ENCODE measurements around the gene NCAM1.

- TF ChIP-seq, protein P1, sequence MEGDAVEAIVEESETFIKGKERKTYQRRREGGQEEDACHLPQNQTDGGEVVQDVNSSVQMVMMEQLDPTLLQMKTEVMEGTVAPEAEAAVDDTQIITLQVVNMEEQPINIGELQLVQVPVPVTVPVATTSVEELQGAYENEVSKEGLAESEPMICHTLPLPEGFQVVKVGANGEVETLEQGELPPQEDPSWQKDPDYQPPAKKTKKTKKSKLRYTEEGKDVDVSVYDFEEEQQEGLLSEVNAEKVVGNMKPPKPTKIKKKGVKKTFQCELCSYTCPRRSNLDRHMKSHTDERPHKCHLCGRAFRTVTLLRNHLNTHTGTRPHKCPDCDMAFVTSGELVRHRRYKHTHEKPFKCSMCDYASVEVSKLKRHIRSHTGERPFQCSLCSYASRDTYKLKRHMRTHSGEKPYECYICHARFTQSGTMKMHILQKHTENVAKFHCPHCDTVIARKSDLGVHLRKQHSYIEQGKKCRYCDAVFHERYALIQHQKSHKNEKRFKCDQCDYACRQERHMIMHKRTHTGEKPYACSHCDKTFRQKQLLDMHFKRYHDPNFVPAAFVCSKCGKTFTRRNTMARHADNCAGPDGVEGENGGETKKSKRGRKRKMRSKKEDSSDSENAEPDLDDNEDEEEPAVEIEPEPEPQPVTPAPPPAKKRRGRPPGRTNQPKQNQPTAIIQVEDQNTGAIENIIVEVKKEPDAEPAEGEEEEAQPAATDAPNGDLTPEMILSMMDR (tag by site-specific recombination; IDR thresholded peaks at IDR 0.05), result no peak
- TF ChIP-seq, protein P2, sequence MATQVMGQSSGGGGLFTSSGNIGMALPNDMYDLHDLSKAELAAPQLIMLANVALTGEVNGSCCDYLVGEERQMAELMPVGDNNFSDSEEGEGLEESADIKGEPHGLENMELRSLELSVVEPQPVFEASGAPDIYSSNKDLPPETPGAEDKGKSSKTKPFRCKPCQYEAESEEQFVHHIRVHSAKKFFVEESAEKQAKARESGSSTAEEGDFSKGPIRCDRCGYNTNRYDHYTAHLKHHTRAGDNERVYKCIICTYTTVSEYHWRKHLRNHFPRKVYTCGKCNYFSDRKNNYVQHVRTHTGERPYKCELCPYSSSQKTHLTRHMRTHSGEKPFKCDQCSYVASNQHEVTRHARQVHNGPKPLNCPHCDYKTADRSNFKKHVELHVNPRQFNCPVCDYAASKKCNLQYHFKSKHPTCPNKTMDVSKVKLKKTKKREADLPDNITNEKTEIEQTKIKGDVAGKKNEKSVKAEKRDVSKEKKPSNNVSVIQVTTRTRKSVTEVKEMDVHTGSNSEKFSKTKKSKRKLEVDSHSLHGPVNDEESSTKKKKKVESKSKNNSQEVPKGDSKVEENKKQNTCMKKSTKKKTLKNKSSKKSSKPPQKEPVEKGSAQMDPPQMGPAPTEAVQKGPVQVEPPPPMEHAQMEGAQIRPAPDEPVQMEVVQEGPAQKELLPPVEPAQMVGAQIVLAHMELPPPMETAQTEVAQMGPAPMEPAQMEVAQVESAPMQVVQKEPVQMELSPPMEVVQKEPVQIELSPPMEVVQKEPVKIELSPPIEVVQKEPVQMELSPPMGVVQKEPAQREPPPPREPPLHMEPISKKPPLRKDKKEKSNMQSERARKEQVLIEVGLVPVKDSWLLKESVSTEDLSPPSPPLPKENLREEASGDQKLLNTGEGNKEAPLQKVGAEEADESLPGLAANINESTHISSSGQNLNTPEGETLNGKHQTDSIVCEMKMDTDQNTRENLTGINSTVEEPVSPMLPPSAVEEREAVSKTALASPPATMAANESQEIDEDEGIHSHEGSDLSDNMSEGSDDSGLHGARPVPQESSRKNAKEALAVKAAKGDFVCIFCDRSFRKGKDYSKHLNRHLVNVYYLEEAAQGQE (tag by site-specific recombination; IDR thresholded peaks at IDR 0.05), result no peak
- no peak for TF ChIP-seq ZNF585B (tag by site-specific recombination; IDR thresholded peaks at IDR 0.05)
- TF ChIP-seq, protein P3, sequence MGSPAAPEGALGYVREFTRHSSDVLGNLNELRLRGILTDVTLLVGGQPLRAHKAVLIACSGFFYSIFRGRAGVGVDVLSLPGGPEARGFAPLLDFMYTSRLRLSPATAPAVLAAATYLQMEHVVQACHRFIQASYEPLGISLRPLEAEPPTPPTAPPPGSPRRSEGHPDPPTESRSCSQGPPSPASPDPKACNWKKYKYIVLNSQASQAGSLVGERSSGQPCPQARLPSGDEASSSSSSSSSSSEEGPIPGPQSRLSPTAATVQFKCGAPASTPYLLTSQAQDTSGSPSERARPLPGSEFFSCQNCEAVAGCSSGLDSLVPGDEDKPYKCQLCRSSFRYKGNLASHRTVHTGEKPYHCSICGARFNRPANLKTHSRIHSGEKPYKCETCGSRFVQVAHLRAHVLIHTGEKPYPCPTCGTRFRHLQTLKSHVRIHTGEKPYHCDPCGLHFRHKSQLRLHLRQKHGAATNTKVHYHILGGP (tag by site-specific recombination; IDR thresholded peaks at IDR 0.05), result no peak
- no peak for TF ChIP-seq MEIS1 (CRISPR knock-in tag; IDR thresholded peaks at IDR 0.05; ENCODE audit: borderline replicate concordance)
- no peak for TF ChIP-seq TSHZ1 (tag by site-specific recombination; IDR thresholded peaks at IDR 0.05; ENCODE audit: borderline replicate concordance)
- no peak for TF ChIP-seq ZNF394 (tag by site-specific recombination; IDR thresholded peaks at IDR 0.05; ENCODE audit: borderline replicate concordance)
- no peak for TF ChIP-seq ZNF266 (tag by site-specific recombination; IDR thresholded peaks at IDR 0.05; ENCODE audit: low read depth)
- no peak for TF ChIP-seq ZNF274 (IDR thresholded peaks at IDR 0.05; ENCODE audit: low read length)
- no peak for TF ChIP-seq ZNF274 (tag by site-specific recombination; IDR thresholded peaks at IDR 0.05; ENCODE audit: borderline replicate concordance)
- TF ChIP-seq YY1 (tag by site-specific recombination; IDR thresholded peaks at IDR 0.05), result no peak
Measured at GRCh38 chr11:113048820-113049768, 87.9 kb downstream of the NCAM1 start.

All from HEK293 (cell line).